SK-N-SH treated with all-trans-retinoic acid at 6 μM for 48 hours (cell line): ENCODE data around the gene ARFIP2.

Experiments
- ATAC-seq: fragments of 200-7000 bp; cut with Tn5 transposase; 3 replicates; pipeline ENCODE4 v1.9.1; 2020; ENCODE audit warnings: mild to moderate bottlenecking, moderate library complexity
- ARNTL ChIP-seq: fragments of 450-650 bp; formaldehyde crosslinking; IDR thresholded peaks from 2 replicates; pipeline ENCODE4 v1.5.0; 2020; ENCODE audit warnings: low read depth, mild to moderate bottlenecking, moderate library complexity, borderline replicate concordance
- BACH2 ChIP-seq: fragments of 250-450 bp; sonication (Bioruptor Pico); IDR thresholded peaks from 2 replicates; pipeline ENCODE4 v1.9.0; 2021; ENCODE audit warnings: mild to moderate bottlenecking, borderline replicate concordance
- CSDC2 ChIP-seq: fragments of 250-450 bp; sonication (Bioruptor Pico); IDR thresholded peaks from 2 replicates; pipeline ENCODE4 v1.5.0; 2020; ENCODE audit warnings: mild to moderate bottlenecking, moderate library complexity
- CSRNP3 ChIP-seq: fragments of 250-450 bp; sonication (Bioruptor Pico); IDR thresholded peaks from 2 replicates; pipeline ENCODE4 v1.5.1; 2021; ENCODE audit warnings: mild to moderate bottlenecking, moderate library complexity
- GLIS3 ChIP-seq: fragments of 250-450 bp; sonication (Bioruptor Pico); IDR thresholded peaks from 2 replicates; pipeline ENCODE4 v1.5.0; 2020; ENCODE audit warnings: mild to moderate bottlenecking, moderate library complexity
- OSR1 ChIP-seq: fragments of 250-450 bp; sonication (Bioruptor Pico); IDR thresholded peaks from 2 replicates; pipeline ENCODE4 v1.8.0; 2022; ENCODE audit warnings: moderate library complexity, mild to moderate bottlenecking, inconsistent platforms
- POU6F1 ChIP-seq: fragments of 250-450 bp; sonication (Bioruptor Pico); IDR thresholded peaks from 2 replicates; pipeline ENCODE4 v1.8.0; 2021; ENCODE audit warnings: low read depth, mild to moderate bottlenecking, moderate library complexity, borderline replicate concordance
- PPARA ChIP-seq: fragments of 250-450 bp; sonication (Bioruptor Pico); IDR thresholded peaks from 2 replicates; pipeline ENCODE4 v1.5.0; 2020; ENCODE audit warnings: mild to moderate bottlenecking, borderline replicate concordance
- RARB ChIP-seq: fragments of 250-450 bp; sonication (Bioruptor Pico); IDR thresholded peaks from 2 replicates; pipeline ENCODE4 v1.8.0; 2021; ENCODE audit warnings: mild to moderate bottlenecking, moderate library complexity
- SNAI2 ChIP-seq: fragments of 250-450 bp; sonication (Bioruptor Pico); IDR thresholded peaks from 2 replicates; pipeline ENCODE4 v1.5.0; 2020; ENCODE audit warnings: mild to moderate bottlenecking, moderate library complexity
- TCF4 ChIP-seq: fragments of 250-450 bp; sonication (Bioruptor Pico); IDR thresholded peaks from 2 replicates; pipeline ENCODE4 v1.8.0; 2021; ENCODE audit warnings: mild to moderate bottlenecking, moderate library complexity, borderline replicate concordance
- TOX ChIP-seq: fragments of 250-450 bp; sonication (Bioruptor Pico); IDR thresholded peaks from 2 replicates; pipeline ENCODE4 v1.8.0; 2021; ENCODE audit warnings: mild to moderate bottlenecking, moderate library complexity, borderline replicate concordance
- ZC3H10 ChIP-seq: fragments of 250-450 bp; sonication (Bioruptor Pico); IDR thresholded peaks from 2 replicates; pipeline ENCODE4 v1.5.1; 2021; ENCODE audit warnings: mild to moderate bottlenecking, moderate library complexity
- ZFP3 ChIP-seq: fragments of 250-450 bp; sonication (Bioruptor Pico); IDR thresholded peaks from 2 replicates; pipeline ENCODE4 v1.5.0; 2020; ENCODE audit warnings: mild to moderate bottlenecking, moderate library complexity
- ZFP30 ChIP-seq: fragments of 450-650 bp; formaldehyde crosslinking; IDR thresholded peaks from 2 replicates; pipeline ENCODE4 v1.5.0; 2022; ENCODE audit warnings: mild to moderate bottlenecking, moderate library complexity
- ZNF565 ChIP-seq: fragments of 450-650 bp; formaldehyde crosslinking; conservative IDR thresholded peaks from 2 replicates; pipeline ENCODE4 v1.5.0; 2020; ENCODE audit warnings: low read depth, mild to moderate bottlenecking, moderate library complexity
- ZNF8 ChIP-seq: fragments of 450-650 bp; formaldehyde crosslinking; IDR thresholded peaks from 2 replicates; pipeline ENCODE4 v1.5.0; 2020; ENCODE audit warnings: mild to moderate bottlenecking, moderate library complexity
- TF ChIP-seq, protein P1 (sequence below): fragments of 250-450 bp; sonication (Bioruptor Pico); IDR thresholded peaks from 2 replicates; pipeline ENCODE4 v1.8.0; 2020; ENCODE audit warnings: mild to moderate bottlenecking, moderate library complexity, borderline replicate concordance
- TF ChIP-seq, protein P2 (sequence below): fragments of 250-450 bp; sonication (Bioruptor Pico); IDR thresholded peaks from 2 replicates; pipeline ENCODE4 v1.5.0; 2020; ENCODE audit warnings: mild to moderate bottlenecking, moderate library complexity

Gene ARFIP2

DNA sequence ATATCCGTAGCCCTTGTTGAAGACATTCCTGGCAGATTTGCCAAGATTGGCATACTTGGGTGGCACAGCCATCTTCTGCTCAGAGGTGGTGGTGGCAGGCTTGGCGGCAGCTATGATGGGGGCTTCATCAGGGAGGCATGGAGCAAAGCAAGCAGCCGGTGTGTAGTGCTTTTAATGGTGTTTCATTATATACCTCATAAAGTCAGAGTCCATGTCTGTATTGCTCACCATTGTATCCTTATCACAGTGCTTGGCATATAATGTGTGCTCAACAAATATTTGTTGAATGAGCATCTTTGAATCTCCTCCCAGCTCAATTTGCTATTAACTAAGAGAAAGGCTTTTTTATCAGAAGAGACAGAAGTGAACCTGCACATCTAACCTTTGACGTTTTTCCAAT lies 8.2 kb upstream of the ARFIP2 start:
- TF ChIP-seq, protein P1, sequence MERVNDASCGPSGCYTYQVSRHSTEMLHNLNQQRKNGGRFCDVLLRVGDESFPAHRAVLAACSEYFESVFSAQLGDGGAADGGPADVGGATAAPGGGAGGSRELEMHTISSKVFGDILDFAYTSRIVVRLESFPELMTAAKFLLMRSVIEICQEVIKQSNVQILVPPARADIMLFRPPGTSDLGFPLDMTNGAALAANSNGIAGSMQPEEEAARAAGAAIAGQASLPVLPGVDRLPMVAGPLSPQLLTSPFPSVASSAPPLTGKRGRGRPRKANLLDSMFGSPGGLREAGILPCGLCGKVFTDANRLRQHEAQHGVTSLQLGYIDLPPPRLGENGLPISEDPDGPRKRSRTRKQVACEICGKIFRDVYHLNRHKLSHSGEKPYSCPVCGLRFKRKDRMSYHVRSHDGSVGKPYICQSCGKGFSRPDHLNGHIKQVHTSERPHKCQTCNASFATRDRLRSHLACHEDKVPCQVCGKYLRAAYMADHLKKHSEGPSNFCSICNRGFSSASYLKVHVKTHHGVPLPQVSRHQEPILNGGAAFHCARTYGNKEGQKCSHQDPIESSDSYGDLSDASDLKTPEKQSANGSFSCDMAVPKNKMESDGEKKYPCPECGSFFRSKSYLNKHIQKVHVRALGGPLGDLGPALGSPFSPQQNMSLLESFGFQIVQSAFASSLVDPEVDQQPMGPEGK (CRISPR knock-in tag) = no peak
- TF ChIP-seq TCF4 (CRISPR knock-in tag) = no peak
- TF ChIP-seq ARNTL (CRISPR knock-in tag) = no peak
- TF ChIP-seq CSRNP3 (CRISPR knock-in tag) = no peak
- TF ChIP-seq CSDC2 (CRISPR knock-in tag) = no peak
- no peak for TF ChIP-seq ZNF8
- ATAC-seq = no peak

GRCh38 chr11:6488821-6489220 lies 7.7 kb upstream of the ARFIP2 start:
- ATAC-seq = no peak
- TF ChIP-seq POU6F1 (CRISPR knock-in tag) (no peak), TOX (no peak), OSR1 (no peak)

GRCh38 chr11:6488342-6488741 lies 7.2 kb upstream of the ARFIP2 start:
- no peak for ATAC-seq
- no peak for TF ChIP-seq ZFP3 (CRISPR knock-in tag)
- TF ChIP-seq ZNF565 (CRISPR knock-in tag) = no peak
- no peak for TF ChIP-seq OSR1
- TF ChIP-seq CSDC2 (CRISPR knock-in tag) = no peak
- no peak for TF ChIP-seq PPARA (CRISPR knock-in tag)
- TF ChIP-seq GLIS3 (CRISPR knock-in tag) = no peak
- no peak for TF ChIP-seq BACH2 (CRISPR knock-in tag)
- no peak for TF ChIP-seq ZFP30 (CRISPR knock-in tag)
- TF ChIP-seq, protein P1 (CRISPR knock-in tag) = no peak
- TF ChIP-seq, protein P2, sequence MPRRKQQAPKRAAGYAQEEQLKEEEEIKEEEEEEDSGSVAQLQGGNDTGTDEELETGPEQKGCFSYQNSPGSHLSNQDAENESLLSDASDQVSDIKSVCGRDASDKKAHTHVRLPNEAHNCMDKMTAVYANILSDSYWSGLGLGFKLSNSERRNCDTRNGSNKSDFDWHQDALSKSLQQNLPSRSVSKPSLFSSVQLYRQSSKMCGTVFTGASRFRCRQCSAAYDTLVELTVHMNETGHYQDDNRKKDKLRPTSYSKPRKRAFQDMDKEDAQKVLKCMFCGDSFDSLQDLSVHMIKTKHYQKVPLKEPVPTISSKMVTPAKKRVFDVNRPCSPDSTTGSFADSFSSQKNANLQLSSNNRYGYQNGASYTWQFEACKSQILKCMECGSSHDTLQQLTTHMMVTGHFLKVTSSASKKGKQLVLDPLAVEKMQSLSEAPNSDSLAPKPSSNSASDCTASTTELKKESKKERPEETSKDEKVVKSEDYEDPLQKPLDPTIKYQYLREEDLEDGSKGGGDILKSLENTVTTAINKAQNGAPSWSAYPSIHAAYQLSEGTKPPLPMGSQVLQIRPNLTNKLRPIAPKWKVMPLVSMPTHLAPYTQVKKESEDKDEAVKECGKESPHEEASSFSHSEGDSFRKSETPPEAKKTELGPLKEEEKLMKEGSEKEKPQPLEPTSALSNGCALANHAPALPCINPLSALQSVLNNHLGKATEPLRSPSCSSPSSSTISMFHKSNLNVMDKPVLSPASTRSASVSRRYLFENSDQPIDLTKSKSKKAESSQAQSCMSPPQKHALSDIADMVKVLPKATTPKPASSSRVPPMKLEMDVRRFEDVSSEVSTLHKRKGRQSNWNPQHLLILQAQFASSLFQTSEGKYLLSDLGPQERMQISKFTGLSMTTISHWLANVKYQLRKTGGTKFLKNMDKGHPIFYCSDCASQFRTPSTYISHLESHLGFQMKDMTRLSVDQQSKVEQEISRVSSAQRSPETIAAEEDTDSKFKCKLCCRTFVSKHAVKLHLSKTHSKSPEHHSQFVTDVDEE = no peak
- TF ChIP-seq RARB (CRISPR knock-in tag) = no peak
- no peak for TF ChIP-seq TCF4 (CRISPR knock-in tag)
- TF ChIP-seq ARNTL (CRISPR knock-in tag) = no peak

GRCh38 chr11:6486938-6487337 lies 5.8 kb upstream of the ARFIP2 start:
- ATAC-seq = no peak
- TF ChIP-seq TOX (no peak), CSRNP3 (CRISPR knock-in tag) (no peak), SNAI2 (no peak), ZC3H10 (CRISPR knock-in tag) (no peak), CSDC2 (CRISPR knock-in tag) (no peak), ZNF8 (no peak)
